HepG2 (cell line): ENCODE measurements around the gene KCNJ14. TPM values are rescaled to one million over a fixed set of nuclear protein-coding genes. Genes with fewer than 3 reads are reported as not detected.

Source experiments
- ATF7-NPFF ChIP-seq: sonication (generic); formaldehyde crosslinking; IDR thresholded peaks from 2 replicates; pipeline ENCODE4 v1.8.1; 2023; ENCODE audit warnings: mild to moderate bottlenecking, low read depth, missing genetic modification reagents, moderate library complexity
- CSRNP2 ChIP-seq: sonication (generic); formaldehyde crosslinking; conservative IDR thresholded peaks from 2 replicates; pipeline ENCODE4 v1.8.0; 2022; ENCODE audit warnings: low read depth, missing genetic modification reagents
- E2F2 ChIP-seq: sonication (generic); formaldehyde crosslinking; IDR thresholded peaks from 2 replicates; pipeline ENCODE4 v1.4.0; 2020; ENCODE audit warnings: missing genetic modification reagents, borderline replicate concordance
- HMG20B ChIP-seq: conservative IDR thresholded peaks from 2 replicates; pipeline ENCODE4 v1.6.1; 2016; ENCODE audit warnings: missing genetic modification reagents, missing compliant biosample characterization
- HOXD1 ChIP-seq: sonication (generic); formaldehyde crosslinking; IDR thresholded peaks from 2 replicates; pipeline ENCODE4 v1.5.0; 2020; ENCODE audit warnings: missing genetic modification reagents
- KAT2B ChIP-seq: fragments of 150-350 bp; IDR thresholded peaks from 2 replicates; pipeline ENCODE4 v1.6.1; 2014; ENCODE audit warnings: low read depth, low read length, borderline replicate concordance
- MED1 ChIP-seq: sonication (generic); formaldehyde crosslinking; IDR thresholded peaks from 2 replicates; pipeline ENCODE4 v1.4.0; 2020; ENCODE audit warnings: missing genetic modification reagents
- MLX ChIP-seq: IDR thresholded peaks from 2 replicates; pipeline ENCODE4 v1.6.1; 2016
- PATZ1 ChIP-seq: sonication (generic); formaldehyde crosslinking; IDR thresholded peaks from 2 replicates; pipeline ENCODE4 v1.4.0; 2020; ENCODE audit warnings: missing genetic modification reagents
- SMARCE1 ChIP-seq: fragments of 450-650 bp; IDR thresholded peaks from 2 replicates; pipeline ENCODE4 v1.6.1; 2017; ENCODE audit warnings: borderline replicate concordance
- TFE3 ChIP-seq: IDR thresholded peaks from 2 replicates; pipeline ENCODE4 v1.6.1; 2016
- THAP7 ChIP-seq: sonication (generic); formaldehyde crosslinking; IDR thresholded peaks from 2 replicates; pipeline ENCODE4 v1.8.1; 2023; ENCODE audit warnings: mild to moderate bottlenecking, missing genetic modification reagents
- THAP8 ChIP-seq: sonication (generic); formaldehyde crosslinking; IDR thresholded peaks from 2 replicates; pipeline ENCODE4 v1.5.1; 2020; ENCODE audit warnings: missing genetic modification reagents, mild to moderate bottlenecking, borderline replicate concordance
- YEATS2 ChIP-seq: sonication (generic); formaldehyde crosslinking; IDR thresholded peaks from 2 replicates; pipeline ENCODE4 v1.4.0; 2020; ENCODE audit warnings: missing genetic modification reagents, borderline replicate concordance
- ZBTB46 ChIP-seq: sonication (generic); formaldehyde crosslinking; IDR thresholded peaks from 2 replicates; pipeline ENCODE4 v1.4.0; 2020; ENCODE audit warnings: mild to moderate bottlenecking, missing genetic modification reagents, borderline replicate concordance
- ZNF230 ChIP-seq: sonication (generic); formaldehyde crosslinking; IDR thresholded peaks from 2 replicates; pipeline ENCODE4 v1.4.0; 2020; ENCODE audit warnings: mild to moderate bottlenecking, missing genetic modification reagents
- ZNF670 ChIP-seq: sonication (generic); formaldehyde crosslinking; IDR thresholded peaks from 2 replicates; pipeline ENCODE4 v1.8.0; 2022; ENCODE audit warnings: mild to moderate bottlenecking, missing genetic modification reagents, borderline replicate concordance
- ZNF672 ChIP-seq: sonication (generic); formaldehyde crosslinking; IDR thresholded peaks from 2 replicates; pipeline ENCODE4 v1.8.1; 2022; ENCODE audit warnings: missing genetic modification reagents
- ZNF7 ChIP-seq: IDR thresholded peaks from 2 replicates; pipeline ENCODE4 v1.6.1; 2016; ENCODE audit warnings: missing biosample characterization, missing genetic modification reagents
- polyA plus RNA-seq, 8 experiments: library from polyadenylated mRNA; depleted of rRNA in 3 of 8; stranded (reverse) in 7 of 8; unstranded in 1 of 8; fragments of >200 nt; fragmentation: Illumina TruSeq in 4 of 8; extraction: Trizol in 4 of 8; gene quantifications; 2 replicates each; pipeline versions ENCODE4 v1.2.1 to v1.2.3, GENCODE V29; 2011 to 2016; ENCODE audit warnings: low read depth in 4 of 8, missing spikeins in 1 of 8, mixed read lengths in 1 of 8; ENCODE audit not compliant: insufficient read depth in 1 of 8
- total RNA-seq, 5 experiments: library from RNA; depleted of rRNA; stranded (reverse); fragments of >200 nt; fragmentation: Illumina TruSeq; extraction: Trizol; gene quantifications; 2 replicates each; pipeline ENCODE4 v1.2.3, GENCODE V29; 2016; ENCODE audit warnings: low read depth in 1 of 5

The KCNJ14 gene
- total and polyA plus RNA-seq, 2 of the 13 experiments (the other 11 are each of a cell fraction or from before 2014, with no cell fraction given) = 0.20 to 0.51 TPM

- TF ChIP-seq TFE3 (CRISPR knock-in tag) (no peak), ZNF672 (CRISPR knock-in tag) (no peak), MED1 (no peak), HMG20B (CRISPR knock-in tag) (no peak), PATZ1 (CRISPR knock-in tag) (peak; percentile 57; the same call in 1 of the 2 replicates), ZNF7 (CRISPR knock-in tag) (no peak), ZBTB46 (no peak), CSRNP2 (CRISPR knock-in tag) (no peak), HOXD1 (CRISPR knock-in tag) (no peak), THAP8 (CRISPR knock-in tag) (no peak), ZNF670 (no peak), ZNF230 (CRISPR knock-in tag) (no peak), E2F2 (no peak), ATF7-NPFF (CRISPR knock-in tag) (no peak), MLX (CRISPR knock-in tag) (no peak), THAP7 (CRISPR knock-in tag) (no peak), YEATS2 (CRISPR knock-in tag) (no peak), SMARCE1 (no peak), KAT2B (no peak)
These were observed 32.2 kb downstream of the KCNJ14 start (continued) for GRCh38 chr19:48487544-48487943.
